Activated CD8-positive, alpha-beta T cell treated with anti-CD3 and anti-CD28 coated beads for 36 hours (primary cell): Measurements from ENCODE around the gene ZNF629. TPM values are rescaled to one million over a fixed set of nuclear protein-coding genes. Genes with fewer than 3 reads are reported as not detected.

Source experiments
- ATAC-seq: fragments of 200-7000 bp; cut with Tn5 transposase; one replicate; pipeline ENCODE4 v1.10.0; 2021; ENCODE audit warnings: mild to moderate bottlenecking, moderate library complexity
- CTCF ChIA-PET: fragments of 350-600 bp; sonication (Branson Sonifier 250); formaldehyde crosslinking; loops from one replicate; lab custom pipeline; 2021; ENCODE audit warnings: antibody characterized with exemption; lab: Charles Lee
- POLR2A ChIA-PET: fragments of 350-600 bp; sonication (Branson Sonifier 250); formaldehyde crosslinking; loops from one replicate; lab custom pipeline; 2021; ENCODE audit warnings: antibody characterized with exemption; lab: Charles Lee
- DNase-seq: peaks from one replicate; pipeline ENCODE4 v3.0.0-alpha.2; 2020
- H3K27ac Mint-ChIP-seq: one replicate; pipeline ENCODE4 v1.8.0; 2021; ENCODE audit warnings: mild to moderate bottlenecking, mixed read lengths
- H3K27me3 Mint-ChIP-seq: one replicate; pipeline ENCODE4 v1.8.0; 2021; ENCODE audit warnings: mixed read lengths
- H3K36me3 Mint-ChIP-seq: one replicate; pipeline ENCODE4 v1.8.0; 2021; ENCODE audit warnings: low read depth, mixed read lengths
- H3K4me1 Mint-ChIP-seq: one replicate; pipeline ENCODE4 v1.8.0; 2021; ENCODE audit warnings: low read depth, mixed read lengths
- H3K4me3 Mint-ChIP-seq: one replicate; pipeline ENCODE4 v1.8.0; 2021; ENCODE audit warnings: mild to moderate bottlenecking, moderate library complexity, mixed read lengths
- H3K9me3 Mint-ChIP-seq: one replicate; pipeline ENCODE4 v1.8.0; 2021; ENCODE audit warnings: mixed read lengths
- CTCF ChIP-seq: fragments of 200-600 bp; IDR thresholded peaks from one replicate; pipeline ENCODE4 v1.8.0; 2022; ENCODE audit warnings: antibody characterized with exemption, mild to moderate bottlenecking
- intact Hi-C: fragments of 100-400 bp; cut with micrococcal nuclease; formaldehyde crosslinking; loops from one replicate; pipeline ENCODE4 v1.10.0; 2022
- total RNA-seq, 2 experiments: library from RNA; stranded (reverse); gene quantifications; one replicate each; pipeline ENCODE4 v1.2.3, GENCODE V29; 2021

ZNF629 gene
- total RNA-seq, 2 experiments from 2014 or later: 2.8 to 3.2 TPM

GRCh38 chr16:30774367-30775130 is 12.5 kb downstream of the ZNF629 start:
- H3K4me1 Mint-ChIP-seq: peaks cover 22% of the 10 kb centered on the region
- peak overlapping the region; percentile 80 for H3K4me3 Mint-ChIP-seq
- CTCF ChIA-PET: interaction anchor here (0.6 to 1.4 kb wide), 3 partner anchors 40 to 959 kb away, joined by 3 to 5 read pairs (median 3); partner anchors contain the start of gene PAGR1
- ATAC-seq (peak; percentile 6), DNase-seq (no peak)
- no peaks in the 10 kb centered on the region for H3K9me3 Mint-ChIP-seq
- intact Hi-C loops: no loop called here
- POLR2A ChIA-PET: interaction anchor here (0.5 to 3.2 kb wide), 14 partner anchors 10 to 841 kb away, joined by 3 to 23 read pairs (median 4); partner anchors contain the start of genes CFAP119, PHKG2, RNF40 and ZNF629
- no peak for TF ChIP-seq CTCF
- peaks cover 33% of the 10 kb centered on the region for H3K36me3 Mint-ChIP-seq
- no peaks in the 10 kb centered on the region for H3K27me3 Mint-ChIP-seq
- H3K27ac Mint-ChIP-seq: peak overlapping the region; percentile 55

GRCh38 chr16:30773826-30774225 is 13.2 kb downstream of the ZNF629 start:
- intact Hi-C loops: no loop called here
- DNase-seq (no peak), ATAC-seq (no peak)
- Mint-ChIP-seq H3K27me3 (no peaks in the 10 kb centered on the region), H3K4me1 (peaks cover 22% of the 10 kb centered on the region), H3K27ac (no peak overlapping the region), H3K9me3 (no peaks in the 10 kb centered on the region), H3K4me3 (no peak overlapping the region), H3K36me3 (peaks cover 36% of the 10 kb centered on the region)
- POLR2A ChIA-PET: interaction anchor here (0.8 to 3.2 kb wide), 3 partner anchors 9 to 24 kb away, joined by 3 to 23 read pairs (median 6); partner anchors contain the start of gene RNF40
- CTCF ChIA-PET: no interaction called here
- no peak for TF ChIP-seq CTCF

- Mint-ChIP-seq H3K4me3 (no peak overlapping the region), H3K27me3 (no peaks in the 10 kb centered on the region), H3K36me3 (peaks cover 44% of the 10 kb centered on the region), H3K4me1 (peaks cover 17% of the 10 kb centered on the region), H3K27ac (no peak overlapping the region), H3K9me3 (no peaks in the 10 kb centered on the region)
- DNase-seq (no peak), ATAC-seq (no peak)
- intact Hi-C loops: no loop called here
- POLR2A ChIA-PET: interaction anchor here (0.5 to 1.4 kb wide), 5 partner anchors 12 to 404 kb away, joined by 3 to 6 read pairs (median 4); no protein-coding TSS in a partner anchor
- CTCF ChIA-PET: interaction anchor here (1.2 kb wide), 1 partner anchor 10 kb away, joined by 3 read pairs; no protein-coding TSS in a partner anchor
- no peak for TF ChIP-seq CTCF
These were observed 15.3 kb downstream of the ZNF629 start for GRCh38 chr16:30771726-30772125.

- intact Hi-C loops: loop anchor here (10.0 kb wide), 1 partner anchor 55 kb away; no protein-coding TSS in a partner anchor
- Mint-ChIP-seq H3K36me3 (peaks cover 52% of the 10 kb centered on the region), H3K4me3 (no peak overlapping the region), H3K9me3 (no peaks in the 10 kb centered on the region), H3K27me3 (no peaks in the 10 kb centered on the region), H3K27ac (no peak overlapping the region), H3K4me1 (peaks cover 10% of the 10 kb centered on the region)
- POLR2A ChIA-PET: interaction anchor here (1.1 to 1.3 kb wide), 3 partner anchors 13 to 46 kb away, joined by 3 to 7 read pairs (median 4); no protein-coding TSS in a partner anchor
- TF ChIP-seq CTCF: no peak
- DNase-seq: no peak
- CTCF ChIA-PET: interaction anchor here (1.4 kb wide), 2 partner anchors 8 to 45 kb away, joined by 3 to 6 read pairs; no protein-coding TSS in a partner anchor
- no peak for ATAC-seq
These were observed 17.5 kb downstream of the ZNF629 start for GRCh38 chr16:30769379-30770089.
